ENCODE measurements around the gene CDK5RAP3. TPM values are rescaled to one million over a fixed set of nuclear protein-coding genes. Genes with fewer than 3 reads are reported as not detected.

CDK5RAP3 gene
- total RNA-seq, 4 donors from 2014 or later: 43.8 to 98.8 (median 63.8) TPM

GRCh38 chr17:47942568-47942967 is 28.3 kb upstream of the CDK5RAP3 start:
- TF ChIP-seq EP300 (IDR thresholded peaks at IDR 0.05): no peak
- TF ChIP-seq POLR2AphosphoS5 (IDR thresholded peaks at IDR 0.05): no peak
- no peak for TF ChIP-seq CTCF (IDR thresholded peaks at IDR 0.05)
- no peak for TF ChIP-seq POLR2A (IDR thresholded peaks at IDR 0.05)
- WGBS, 2 donors (ENCODE audit: low coverage in 1 of 2): 74% methylated on average over 6 of the region's 6 CpGs; no CpG with 5 or more reads in 1 of the 2 donors
- Histone ChIP-seq H3K4me3 (peak overlapping the region in 1 of 2 donors; percentile 94), H3K27ac (peak overlapping the region in 2 of 4 donors; percentile 84 to 87), H3K9me3 (no peaks in the 10 kb centered on the region), H3K36me3 (peaks cover 0 to 27% of the 10 kb centered on the region in 2 donors), H3K27me3 (no peaks in the 10 kb centered on the region), H3K4me1 (peaks cover 2 to 49% (median 13%) of the 10 kb centered on the region in 3 donors)
- ATAC-seq: no peak

GRCh38 chr17:47945080-47945479 is 25.8 kb upstream of the CDK5RAP3 start:
- no peak for ATAC-seq
- TF ChIP-seq POLR2AphosphoS5 (IDR thresholded peaks at IDR 0.05) (no peak), EP300 (IDR thresholded peaks at IDR 0.05) (no peak), POLR2A (IDR thresholded peaks at IDR 0.05) (no peak), CTCF (IDR thresholded peaks at IDR 0.05) (no peak)
- 85 to 89% methylated on average over 4 to 6 of the region's 8 CpGs for WGBS, 2 donors (ENCODE audit: low coverage in 1 of 2)
- H3K36me3 ChIP-seq: peaks cover 0 to 35% of the 10 kb centered on the region in 2 donors
- H3K9me3 ChIP-seq: no peaks in the 10 kb centered on the region
- no peak overlapping the region for H3K27ac ChIP-seq
- H3K4me1 ChIP-seq: peaks cover 2 to 66% (median 20%) of the 10 kb centered on the region in 3 donors
- no peak overlapping the region for H3K4me3 ChIP-seq
- no peaks in the 10 kb centered on the region for H3K27me3 ChIP-seq

- 70 to 79% methylated on average over 2 to 6 of the region's 10 CpGs for WGBS, 2 donors (ENCODE audit: low coverage in 1 of 2)
- Histone ChIP-seq H3K9me3 (no peaks in the 10 kb centered on the region), H3K36me3 (peaks cover 0 to 35% of the 10 kb centered on the region in 2 donors), H3K4me3 (no peak overlapping the region), H3K27me3 (no peaks in the 10 kb centered on the region), H3K27ac (peak overlapping the region in 1 of 4 donors; percentile 48), H3K4me1 (peaks cover 2 to 58% (median 18%) of the 10 kb centered on the region in 3 donors)
- TF ChIP-seq POLR2AphosphoS5 (IDR thresholded peaks at IDR 0.05) (no peak), EP300 (IDR thresholded peaks at IDR 0.05) (no peak), POLR2A (IDR thresholded peaks at IDR 0.05) (no peak), CTCF (IDR thresholded peaks at IDR 0.05) (no peak)
- no peak for ATAC-seq
Observed at GRCh38 chr17:47945529-47946508, 25.1 kb upstream of the CDK5RAP3 start.

GRCh38 chr17:47946516-47946915 is 24.4 kb upstream of the CDK5RAP3 start:
- Histone ChIP-seq H3K36me3 (peaks cover 0 to 35% of the 10 kb centered on the region in 2 donors), H3K9me3 (no peaks in the 10 kb centered on the region), H3K4me3 (no peak overlapping the region), H3K4me1 (peaks cover 2 to 55% (median 16%) of the 10 kb centered on the region in 3 donors), H3K27ac (peak overlapping the region in 2 of 4 donors; percentile 12 to 48), H3K27me3 (no peaks in the 10 kb centered on the region)
- TF ChIP-seq CTCF (IDR thresholded peaks at IDR 0.05) (no peak), POLR2AphosphoS5 (IDR thresholded peaks at IDR 0.05) (no peak), EP300 (IDR thresholded peaks at IDR 0.05) (no peak), POLR2A (IDR thresholded peaks at IDR 0.05) (no peak)
- ATAC-seq: no peak
- WGBS, 2 donors (ENCODE audit: low coverage in 1 of 2): 100% methylated on average over 3 of the region's 6 CpGs; no CpG with 5 or more reads in 1 of the 2 donors

All from gastroesophageal sphincter (tissue), 4 donors.